ENCODE results near the gene MAST4. TPM values are rescaled to one million over a fixed set of nuclear protein-coding genes. Genes with fewer than 3 reads are reported as not detected.

MAST4 gene
- total and polyA plus RNA-seq, 2 of the 8 experiments (the other 6 are each of a cell fraction or from before 2014, with no cell fraction given), result 1.5 to 2.6 TPM

- no peak for TF ChIP-seq KDM5A (IDR thresholded peaks at IDR 0.05; ENCODE audit: low read length)
Observed at GRCh38 chr5:66830636-66831035, 234.4 kb downstream of the MAST4 start (continued).

Measured in H1 (cell line).